Subcutaneous adipose tissue (tissue), 4 donors: ENCODE measurements around the gene ADORA1. TPM values are rescaled to one million over a fixed set of nuclear protein-coding genes. Genes with fewer than 3 reads are reported as not detected.

Experiments used
- CTCF ChIP-seq: fragments of 450-650 bp; IDR thresholded peaks from one replicate; pipeline ENCODE4 v1.5.1; 2016; ENCODE audit warnings: low read depth, mild to moderate bottlenecking, control low read depth, antibody characterized with exemption, moderate library complexity
- total RNA-seq, 4 donors: library from RNA; depleted of rRNA; stranded (reverse); fragments of >200 nt; gene quantifications; one replicate each; pipeline ENCODE4 v1.1.0, GENCODE V29; 2016

Gene ADORA1
- total RNA-seq, 4 donors from 2014 or later = 0.33 to 8.3 (median 0.90) TPM

- TF ChIP-seq CTCF = no peak
Measured at GRCh38 chr1:203095061-203095690, 32.4 kb upstream of the ADORA1 start.

DNA sequence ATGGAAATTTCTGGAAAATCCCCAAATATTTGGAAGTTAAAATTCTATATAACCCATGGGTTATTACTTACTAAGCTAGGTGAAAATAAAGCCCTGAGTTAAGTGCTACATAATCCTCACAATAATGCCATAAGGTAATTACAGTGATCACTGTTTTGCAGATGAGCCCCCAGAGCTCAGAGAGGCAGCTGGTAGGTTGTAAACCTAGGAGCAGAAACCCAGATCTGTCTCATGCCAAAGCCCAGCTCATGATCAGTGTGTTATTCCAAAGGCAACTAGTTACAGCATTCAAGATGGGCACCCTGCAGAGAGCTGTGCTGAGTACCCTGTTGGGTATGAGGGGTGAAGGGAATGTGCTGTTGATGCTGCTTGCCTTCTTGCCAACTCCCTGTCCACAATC lies 31.0 kb upstream of the ADORA1 start:
- no peak for TF ChIP-seq CTCF

DNA sequence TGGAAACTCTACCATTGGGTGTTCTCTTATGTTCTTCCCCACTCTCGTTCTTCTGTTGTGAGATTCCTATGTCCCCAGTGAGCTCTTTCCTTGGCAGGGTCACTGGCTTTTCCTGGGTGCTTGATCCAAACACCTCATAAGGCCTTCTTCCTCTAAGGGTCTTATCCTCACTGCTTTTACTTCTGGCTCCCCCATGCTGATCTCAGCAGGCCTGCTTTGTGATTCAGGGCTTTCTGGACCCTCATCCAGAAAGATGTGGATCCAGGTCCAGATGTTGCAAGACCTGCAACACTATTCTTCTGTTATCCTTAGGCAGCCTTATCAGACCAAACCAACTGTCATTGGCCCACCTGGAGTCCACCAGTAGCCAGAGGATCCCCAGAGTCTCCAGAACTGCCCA lies 30.5 kb upstream of the ADORA1 start:
- TF ChIP-seq CTCF = no peak

GRCh38 chr1:203098445-203098844 lies 29.1 kb upstream of the ADORA1 start:
- TF ChIP-seq CTCF = no peak

GRCh38 chr1:203098914-203099520 lies 28.5 kb upstream of the ADORA1 start:
- no peak for TF ChIP-seq CTCF

DNA sequence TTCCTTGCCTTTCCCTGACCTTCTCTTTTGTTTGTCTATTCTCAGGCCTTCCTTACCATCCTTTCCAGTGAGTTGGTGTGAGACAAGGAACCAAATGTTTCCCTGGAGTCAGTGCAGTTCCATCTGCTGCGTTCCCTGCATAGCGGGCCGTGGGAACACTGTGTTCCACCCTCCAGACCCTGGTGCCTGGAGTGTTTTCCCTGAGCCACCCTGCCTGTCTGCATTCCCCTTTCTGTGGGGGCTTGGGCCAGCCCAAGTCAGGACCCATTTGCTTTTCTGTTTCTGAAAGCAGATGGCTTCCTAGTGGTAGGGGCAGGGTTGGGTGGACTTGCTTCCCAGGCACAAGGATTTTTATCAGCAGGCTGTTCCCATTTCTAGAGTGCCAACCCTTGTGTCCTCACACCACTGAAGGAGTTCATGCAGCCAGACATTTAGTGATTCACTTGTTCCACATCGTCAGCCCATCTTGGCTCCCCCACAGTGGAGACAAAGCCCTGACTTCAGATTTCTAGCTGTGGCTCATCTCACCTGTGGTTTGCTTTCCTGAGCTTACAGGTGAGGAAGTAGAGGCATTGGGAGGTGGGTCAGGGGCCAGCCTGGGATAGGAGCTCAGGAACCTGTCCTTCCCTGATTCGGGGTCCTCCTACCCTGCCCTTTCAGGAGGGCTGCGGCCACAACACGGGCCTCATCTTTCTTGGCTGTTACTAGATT lies 27.6 kb upstream of the ADORA1 start:
- no peak for TF ChIP-seq CTCF

GRCh38 chr1:203100516-203100869 lies 27.0 kb upstream of the ADORA1 start:
- TF ChIP-seq CTCF = no peak
